GM21737 (cell line): ENCODE data around the gene TECRL.

Experiments used
- ATAC-seq: cut with Tn5 transposase; IDR thresholded peaks from one replicate; pipeline ENCODE4 v1.9.1; 2021; ENCODE audit warnings: mild to moderate bottlenecking, moderate library complexity; ENCODE audit not compliant: unreplicated experiment

TECRL gene, protein sequence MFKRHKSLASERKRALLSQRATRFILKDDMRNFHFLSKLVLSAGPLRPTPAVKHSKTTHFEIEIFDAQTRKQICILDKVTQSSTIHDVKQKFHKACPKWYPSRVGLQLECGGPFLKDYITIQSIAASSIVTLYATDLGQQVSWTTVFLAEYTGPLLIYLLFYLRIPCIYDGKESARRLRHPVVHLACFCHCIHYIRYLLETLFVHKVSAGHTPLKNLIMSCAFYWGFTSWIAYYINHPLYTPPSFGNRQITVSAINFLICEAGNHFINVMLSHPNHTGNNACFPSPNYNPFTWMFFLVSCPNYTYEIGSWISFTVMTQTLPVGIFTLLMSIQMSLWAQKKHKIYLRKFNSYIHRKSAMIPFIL

DNA sequence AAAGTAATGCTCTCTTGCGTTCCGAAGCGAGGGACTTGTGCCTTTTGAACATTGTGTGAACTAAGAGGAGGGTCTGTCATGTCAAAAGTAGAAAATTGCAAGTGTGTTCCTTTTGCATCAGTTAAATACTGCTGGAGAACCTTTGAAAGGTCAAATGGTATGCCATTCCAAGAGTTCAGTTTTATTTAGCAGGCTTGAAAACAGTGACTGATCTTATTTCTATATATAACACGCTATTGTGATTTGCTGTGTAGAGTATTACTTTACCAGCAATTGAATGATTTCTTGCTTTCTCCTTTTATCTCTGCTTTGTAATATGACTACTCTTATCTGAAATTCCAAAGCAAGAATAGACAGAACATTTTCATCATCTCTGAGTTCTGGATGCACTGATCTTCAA lies at the start of gene TECRL:
Gene TECRL (minus strand): TSS at position 151 of the 400 bp plus-strand sequence. CDS start 99 bp downstream, at position 52.
- ATAC-seq: no peak

- ATAC-seq: no peak
Measured at GRCh38 chr4:64432674-64433073, 23.4 kb upstream of the TECRL start.

GRCh38 chr4:64430933-64431332 lies 21.7 kb upstream of the TECRL start:
- ATAC-seq: no peak

DNA sequence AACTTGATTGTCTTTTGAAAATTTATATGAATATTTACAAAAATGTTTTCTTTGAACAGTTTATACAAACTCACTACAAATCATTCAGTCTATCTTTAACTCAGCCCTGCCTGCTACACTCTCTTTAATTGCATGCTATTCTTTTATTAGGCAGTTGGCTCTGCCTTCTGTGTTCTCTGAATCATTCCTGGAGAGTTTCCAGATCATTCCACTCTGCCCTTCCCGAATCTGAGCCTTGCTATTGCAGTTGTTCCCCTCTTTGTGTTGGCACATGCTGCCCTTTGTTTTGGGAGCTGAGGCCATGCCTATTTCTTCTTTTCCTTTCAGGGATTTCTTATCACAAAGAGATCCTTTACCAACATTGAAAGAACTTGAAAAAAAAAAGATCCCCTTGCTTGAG lies 8.7 kb upstream of the TECRL start:
- no peak for ATAC-seq

DNA sequence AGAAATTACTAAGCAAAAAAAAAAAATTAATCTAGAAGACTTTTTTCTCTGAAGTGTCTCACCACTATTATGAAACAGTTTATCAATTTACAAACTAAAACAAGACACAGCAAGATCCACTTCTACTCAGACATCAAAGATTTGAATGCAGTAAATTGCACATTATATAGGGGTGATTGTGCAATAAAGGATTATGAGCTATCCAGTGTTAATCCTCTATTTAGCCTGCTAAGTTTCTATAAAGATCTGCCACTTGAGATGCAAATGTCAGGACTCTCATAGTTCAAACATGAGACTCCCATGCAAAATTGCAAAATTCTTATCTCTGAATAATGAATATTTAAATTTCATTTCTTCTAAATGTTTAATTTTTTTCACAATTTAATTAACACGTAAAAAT lies 2.2 kb downstream of the TECRL start:
- no peak for ATAC-seq

DNA sequence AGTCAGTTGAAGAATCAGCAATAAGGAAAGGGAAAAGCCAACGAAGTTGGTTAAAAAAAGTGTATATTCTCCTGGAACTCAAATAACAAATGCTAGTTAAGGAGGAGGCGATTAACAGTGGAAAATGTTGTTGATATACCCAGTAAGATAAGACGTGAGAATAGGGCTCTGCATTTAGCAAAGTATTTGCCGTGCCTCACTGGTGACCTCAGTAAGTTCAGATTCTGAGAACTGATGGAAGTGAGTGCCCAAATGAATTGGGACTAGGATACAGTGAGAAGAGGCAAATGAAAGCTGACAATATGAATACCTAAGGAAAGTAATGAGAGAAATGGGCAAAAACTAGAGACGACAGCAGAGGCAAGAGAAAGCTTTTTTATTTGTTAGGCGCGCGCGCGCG lies 3.5 kb downstream of the TECRL start:
- no peak for ATAC-seq

DNA sequence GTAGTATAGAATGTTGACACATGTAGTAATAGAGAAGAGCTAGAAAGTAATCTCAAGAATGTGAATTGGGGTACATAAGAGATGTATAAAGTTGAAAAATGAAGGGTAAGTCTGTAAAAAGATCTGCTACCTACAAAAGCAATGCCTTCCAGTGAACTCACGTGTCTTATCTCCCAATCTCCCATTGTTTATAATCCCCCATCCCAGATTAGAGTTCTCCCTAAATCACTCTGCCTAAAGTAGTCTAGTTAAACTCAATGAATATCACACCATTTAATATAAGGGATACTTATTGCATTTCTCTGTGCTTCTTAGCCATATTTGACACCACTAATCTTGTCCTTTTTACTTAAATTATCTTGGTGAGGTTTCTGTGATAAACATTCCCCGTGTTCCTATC lies 6.6 kb downstream of the TECRL start:
- no peak for ATAC-seq

GRCh38 chr4:64399313-64400109 lies 9.7 kb downstream of the TECRL start:
- no peak for ATAC-seq

- ATAC-seq: no peak
Measured at GRCh38 chr4:64394469-64394868, 14.8 kb downstream of the TECRL start.

DNA sequence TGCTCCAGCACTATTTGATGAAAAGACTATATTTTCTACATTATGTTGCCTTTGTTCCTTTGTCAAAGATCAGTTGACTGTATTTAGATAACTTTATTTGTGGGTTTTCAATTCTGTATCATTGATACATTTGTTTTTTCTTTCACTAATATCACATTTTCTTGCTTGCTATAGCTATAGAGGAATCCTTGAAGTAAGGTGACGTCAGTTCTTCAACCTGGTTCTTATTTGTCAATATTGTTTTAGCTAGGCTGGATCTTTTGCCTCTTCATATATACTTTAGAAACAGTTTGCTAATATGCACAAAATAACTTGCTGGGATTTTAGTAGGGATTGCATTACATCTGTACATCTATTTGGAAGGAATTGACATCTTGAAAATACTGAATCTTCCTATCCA lies 21.0 kb downstream of the TECRL start:
- ATAC-seq: no peak

GRCh38 chr4:64385220-64385619 lies 24.0 kb downstream of the TECRL start:
- ATAC-seq: no peak

- ATAC-seq: no peak
Measured at GRCh38 chr4:64384237-64385203, 24.7 kb downstream of the TECRL start.

GRCh38 chr4:64368741-64369140 lies 40.5 kb downstream of the TECRL start:
- ATAC-seq: no peak

- no peak for ATAC-seq
Measured at GRCh38 chr4:64361399-64361740, 47.9 kb downstream of the TECRL start.

DNA sequence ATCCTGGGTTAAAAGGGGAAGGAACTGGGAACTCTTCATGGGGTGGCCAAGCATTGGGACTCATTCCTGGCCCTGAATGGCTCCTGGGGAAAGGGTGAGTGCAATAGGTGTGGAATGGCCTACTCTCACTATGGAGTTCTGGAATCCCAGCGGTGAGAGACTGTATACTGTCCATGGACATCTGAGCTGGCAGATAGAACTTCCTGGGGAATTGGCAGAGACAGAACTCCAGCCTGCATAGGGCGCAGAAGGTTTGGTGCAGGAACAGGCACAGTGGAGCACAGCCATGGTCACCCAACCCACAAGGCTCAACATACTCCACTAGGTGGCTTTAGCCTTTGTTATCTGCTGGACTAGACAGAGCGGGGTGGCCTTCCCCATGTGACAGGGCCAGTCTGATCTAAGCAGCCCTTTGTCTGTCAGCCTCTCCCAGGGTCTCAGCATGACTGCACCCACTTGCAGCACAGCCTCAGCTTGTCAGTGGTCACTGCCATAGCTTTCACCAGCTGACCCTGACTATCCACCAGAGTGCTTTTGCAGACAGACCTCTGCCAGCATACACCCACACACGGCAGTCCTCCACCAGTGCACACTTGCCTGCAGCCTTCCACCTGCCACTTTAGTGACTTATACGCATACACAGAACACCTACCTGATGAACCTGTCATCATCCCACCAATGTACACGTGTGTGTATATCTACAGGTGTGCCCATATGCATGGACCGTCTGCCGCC lies 48.4 kb downstream of the TECRL start:
- ATAC-seq: no peak

GRCh38 chr4:64359489-64359888 lies 49.8 kb downstream of the TECRL start:
- no peak for ATAC-seq

- ATAC-seq: no peak
Measured at GRCh38 chr4:64353904-64354303, 55.3 kb downstream of the TECRL start.

DNA sequence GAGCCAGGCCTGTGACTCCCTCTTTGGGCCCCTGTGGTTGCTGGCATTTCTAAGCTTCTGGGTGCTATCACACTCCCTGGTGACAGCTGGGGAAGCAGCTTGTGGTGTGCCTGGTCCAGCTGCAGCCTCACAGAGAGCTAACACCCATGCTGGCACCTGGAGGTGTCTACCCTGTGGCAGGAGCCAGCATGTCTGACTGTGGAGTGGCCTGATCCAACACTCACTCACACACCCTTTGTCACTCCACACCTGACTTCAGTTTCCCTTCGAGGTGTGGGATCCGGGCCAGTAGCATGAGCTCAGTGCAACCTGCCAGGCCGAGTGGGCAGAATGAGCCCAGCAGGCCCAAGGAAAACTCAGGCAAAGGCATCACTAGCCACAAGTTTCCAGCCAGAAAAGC lies 67.5 kb downstream of the TECRL start:
- no peak for ATAC-seq

DNA sequence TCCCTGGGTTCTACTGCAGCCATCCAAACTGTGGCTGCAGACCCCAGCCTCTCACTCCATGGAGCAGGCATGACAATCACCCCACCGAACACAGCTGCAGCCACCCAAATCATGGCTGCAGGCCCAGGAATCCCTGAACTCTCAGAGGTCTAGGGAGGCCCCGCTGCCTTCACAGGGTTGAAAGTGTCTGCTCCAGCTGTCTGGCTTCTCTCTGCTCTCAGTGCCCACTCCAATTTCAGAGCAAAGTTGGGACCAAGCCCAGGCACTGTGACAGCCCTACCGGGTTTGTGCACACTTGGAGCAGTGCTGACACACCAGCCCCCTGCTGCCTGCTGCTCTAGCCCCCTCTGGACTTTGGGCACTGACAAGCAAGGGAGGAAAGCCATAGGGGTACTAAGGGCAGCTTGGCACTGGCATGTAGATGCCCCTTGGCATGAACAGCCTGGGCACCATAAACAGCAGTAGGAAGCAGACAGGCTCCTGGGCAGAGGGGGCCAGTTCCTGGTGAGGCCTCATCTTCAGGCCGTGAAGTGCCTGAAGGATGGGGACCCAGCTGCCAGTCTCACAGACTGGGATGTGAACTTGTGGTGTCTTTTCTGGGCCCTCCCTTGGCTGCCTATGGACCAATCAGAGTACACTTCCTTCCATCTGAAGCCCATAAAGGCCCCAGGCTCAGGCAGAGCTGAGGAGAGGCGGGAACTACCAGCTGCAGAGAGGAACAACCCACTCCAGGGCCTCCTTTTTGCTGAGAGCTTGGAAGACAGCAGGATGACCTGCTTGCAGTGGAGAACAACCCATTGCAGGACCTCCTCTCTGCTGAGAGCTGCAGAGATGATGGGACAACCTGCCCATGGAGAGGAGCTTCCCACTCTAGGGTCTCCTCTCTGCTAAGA lies 68.8 kb downstream of the TECRL start:
- ATAC-seq: no peak

- no peak for ATAC-seq
Measured at GRCh38 chr4:64334964-64335363, 74.3 kb downstream of the TECRL start.
